Hematopoietic multipotent progenitor cell treated with erythropoietin and hydrocortisone succinate and interleukin-3 and kit ligand, for 17 days (in vitro differentiated cells): ENCODE measurements around the gene HS3ST2.
"Not testable (repeated sequence)": the region's sequence is repeated elsewhere in the genome, so short reads cannot be mapped to it uniquely, and the experiment has no call there.

Experiments used
- DNase-seq: peaks from one replicate; pipeline ENCODE4 v3.0.0-alpha.2; 2015; ENCODE audit warnings: low spot score

Gene HS3ST2

GRCh38 chr16:22813223-22813947 is 577 bp upstream of the HS3ST2 start:
- DNase-seq: no peak

GRCh38 chr16:22814711-22815105 is 746 bp downstream of the HS3ST2 start:
- no peak for DNase-seq

DNA sequence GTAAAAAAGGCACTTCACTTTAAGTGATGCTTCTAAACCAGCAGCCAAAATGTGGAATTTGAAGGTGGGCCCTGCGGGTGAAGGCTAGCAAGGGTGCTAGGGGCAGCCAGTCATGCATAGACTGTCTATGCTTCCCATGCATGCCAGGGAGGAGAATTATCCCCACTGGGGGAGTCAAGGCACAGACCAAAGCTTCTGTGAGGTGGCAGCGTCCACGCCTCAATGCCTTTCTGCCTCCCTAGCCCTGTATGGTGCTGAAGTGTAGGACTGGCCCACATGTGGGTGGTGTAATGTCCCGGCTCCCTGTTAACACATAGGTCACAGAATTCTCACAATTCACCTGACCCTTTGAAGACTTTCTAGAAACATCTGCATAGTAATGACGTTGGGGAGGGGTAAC is 1.9 kb downstream of the HS3ST2 start:
- DNase-seq: no peak

DNA sequence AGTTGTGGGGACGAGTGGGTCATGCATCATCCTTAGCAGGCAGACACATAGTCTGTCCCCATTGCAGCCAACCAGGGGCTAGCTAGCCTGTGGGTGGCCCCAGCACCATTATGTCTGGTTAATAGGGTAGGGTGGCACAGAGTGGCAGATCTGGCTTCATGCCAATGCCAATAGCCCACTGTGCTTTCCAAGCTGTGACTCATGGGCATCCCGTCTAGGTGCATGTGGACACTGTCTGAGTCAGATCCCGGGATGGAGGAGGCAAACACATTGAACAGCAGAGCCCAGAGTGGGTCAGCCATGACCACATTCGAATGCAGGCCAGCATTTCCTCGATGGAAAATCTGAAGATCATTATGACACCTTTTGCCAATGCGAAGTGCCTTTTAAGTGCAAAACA is 2.5 kb downstream of the HS3ST2 start:
- no peak for DNase-seq

DNA sequence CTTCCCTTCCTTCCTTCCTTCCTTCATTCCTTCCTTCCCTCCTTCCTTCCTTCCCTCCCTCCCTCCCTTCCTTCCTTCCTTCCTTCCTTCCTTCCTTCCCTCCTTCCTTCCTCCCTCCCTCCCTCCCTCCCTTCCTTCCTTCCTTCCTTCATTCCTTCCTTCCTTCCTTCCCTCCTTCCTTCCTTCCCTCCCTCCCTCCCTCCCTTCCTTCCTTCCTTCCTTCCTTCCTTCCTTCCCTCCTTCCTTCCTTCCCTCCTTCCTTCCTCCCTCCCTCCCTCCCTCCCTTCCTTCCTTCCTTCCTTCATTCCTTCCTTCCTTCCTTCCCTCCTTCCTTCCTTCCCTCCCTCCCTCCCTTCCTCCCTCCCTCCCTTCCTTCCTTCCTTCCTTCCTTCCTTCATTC is 4.8 kb downstream of the HS3ST2 start:
- DNase-seq: not testable (repeated sequence)

DNA sequence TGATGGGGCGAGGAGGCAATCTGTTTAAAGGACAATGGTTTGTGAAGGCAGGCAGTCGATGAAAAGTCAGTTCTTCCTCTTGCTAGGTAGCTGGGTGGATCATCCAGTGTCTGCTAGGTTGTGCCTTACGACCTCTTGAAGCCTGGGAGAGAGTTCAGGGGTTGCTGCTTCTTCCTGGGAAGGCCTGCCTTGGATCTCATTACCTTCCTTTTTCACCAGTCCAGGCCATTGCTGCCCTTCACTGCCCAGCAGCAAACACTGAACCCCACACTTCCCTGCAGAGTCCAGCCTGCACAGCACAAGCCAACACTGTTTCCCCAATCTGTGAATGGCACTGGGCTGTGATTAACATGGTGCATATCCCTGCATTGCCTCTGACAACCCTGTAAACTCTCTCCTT is 24.7 kb downstream of the HS3ST2 start:
- DNase-seq: no peak

GRCh38 chr16:22842031-22842430 is 28.1 kb downstream of the HS3ST2 start:
- not testable (repeated sequence) for DNase-seq

DNA sequence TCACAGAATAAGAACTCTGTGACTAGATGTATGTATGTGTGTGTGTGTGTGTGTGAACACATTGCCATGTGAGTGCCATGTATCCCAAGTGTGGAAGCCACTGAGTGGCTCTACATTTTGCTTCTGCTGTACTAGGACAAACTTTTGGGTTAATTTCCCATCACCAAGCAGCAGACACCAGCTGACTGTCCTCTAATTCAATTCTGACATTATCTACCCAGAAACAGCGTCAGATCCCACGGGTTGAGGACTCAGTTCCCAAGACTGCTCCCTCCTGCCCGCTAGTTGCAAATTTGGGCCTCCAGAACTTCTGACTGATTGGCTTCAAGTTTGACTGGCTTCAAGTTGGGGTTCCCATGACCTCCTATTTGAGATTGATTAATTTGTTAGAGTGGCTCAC is 29.2 kb downstream of the HS3ST2 start:
- no peak for DNase-seq

GRCh38 chr16:22843856-22844255 is 29.9 kb downstream of the HS3ST2 start:
- DNase-seq: no peak

- no peak for DNase-seq
Observed at GRCh38 chr16:22844416-22844815, 30.5 kb downstream of the HS3ST2 start.

DNA sequence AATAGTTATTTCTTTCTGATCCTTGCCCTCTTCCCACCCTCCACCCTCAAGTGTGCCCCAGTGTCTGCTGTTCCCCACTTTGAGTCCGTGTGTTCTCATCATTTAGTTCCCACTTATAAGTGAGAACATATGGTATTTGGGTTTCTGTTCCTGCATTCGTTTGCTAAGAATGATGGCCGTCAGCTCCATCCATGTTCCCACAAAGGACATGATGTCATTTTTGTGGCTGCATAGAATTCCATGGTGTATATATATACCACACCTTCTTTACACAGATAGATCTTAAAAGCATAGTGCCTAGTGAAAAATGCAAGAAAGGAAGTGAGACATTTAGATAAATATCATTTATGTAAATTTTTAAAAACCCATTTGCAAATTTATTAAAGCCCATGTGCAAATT is 33.1 kb downstream of the HS3ST2 start:
- DNase-seq: no peak

DNA sequence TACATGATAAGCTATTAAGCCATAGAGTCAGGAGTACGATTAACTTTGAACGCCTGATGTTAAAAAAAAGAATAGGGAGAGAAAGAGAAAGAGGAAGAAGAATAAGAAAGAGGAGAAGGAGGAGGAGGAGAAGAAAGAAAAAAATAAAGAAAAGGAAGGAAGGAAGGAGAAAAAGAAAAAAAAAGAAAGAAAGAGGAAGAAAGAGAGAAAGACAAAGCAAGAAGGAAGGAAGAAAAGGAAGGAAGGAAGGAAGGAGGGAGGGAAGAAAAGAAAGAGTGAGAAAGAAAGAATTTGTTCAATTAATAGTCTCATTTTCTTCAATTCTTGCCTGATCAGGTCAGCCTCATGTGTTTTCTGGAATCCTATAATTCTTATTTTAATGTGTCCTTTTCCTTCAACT is 33.7 kb downstream of the HS3ST2 start:
- DNase-seq: no peak

- no peak for DNase-seq
Observed at GRCh38 chr16:22848451-22848850, 34.5 kb downstream of the HS3ST2 start.

DNA sequence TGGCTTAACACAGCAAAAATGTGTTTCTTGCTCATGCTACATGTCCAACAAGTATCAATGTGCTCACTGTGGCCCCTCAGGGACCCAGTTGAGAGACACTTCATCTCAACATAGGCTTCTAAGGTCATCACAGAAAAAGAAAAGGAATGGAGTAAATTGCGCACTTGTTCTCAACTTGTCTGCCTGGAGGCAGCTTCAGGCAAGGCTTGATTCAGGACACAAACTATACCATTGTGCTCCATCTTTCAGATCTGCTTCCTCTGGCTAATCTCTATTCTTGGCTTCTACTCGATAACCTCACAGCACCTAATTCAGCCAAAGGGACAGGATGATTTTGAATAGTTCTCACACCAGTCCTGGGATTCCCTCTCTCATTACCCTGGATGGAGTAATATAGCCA is 35.6 kb downstream of the HS3ST2 start:
- DNase-seq: no peak

- DNase-seq: no peak
Observed at GRCh38 chr16:22855231-22855630, 41.3 kb downstream of the HS3ST2 start.

GRCh38 chr16:22857296-22858025 is 43.5 kb downstream of the HS3ST2 start:
- DNase-seq: no peak

DNA sequence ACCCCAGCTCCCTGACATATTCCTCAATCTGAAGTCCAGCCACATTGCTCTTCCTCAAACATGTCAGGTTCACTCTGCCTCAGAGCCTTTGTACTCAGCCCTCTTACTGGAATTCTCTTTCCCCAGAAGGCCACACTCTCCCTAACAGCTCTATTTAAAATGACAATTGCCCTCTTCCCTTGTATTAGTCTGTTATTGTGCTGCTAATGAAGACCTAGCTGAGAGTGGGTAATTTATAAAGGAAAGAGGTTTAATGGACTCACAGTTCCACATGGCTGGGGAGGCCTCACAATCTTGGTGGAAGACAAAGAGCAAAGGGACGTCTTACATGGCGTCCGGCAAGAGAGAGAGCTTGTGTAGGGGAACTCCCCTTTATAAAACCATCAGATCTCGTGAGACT is 46.0 kb downstream of the HS3ST2 start:
- no peak for DNase-seq

GRCh38 chr16:22861580-22861979 is 47.6 kb downstream of the HS3ST2 start:
- no peak for DNase-seq

DNA sequence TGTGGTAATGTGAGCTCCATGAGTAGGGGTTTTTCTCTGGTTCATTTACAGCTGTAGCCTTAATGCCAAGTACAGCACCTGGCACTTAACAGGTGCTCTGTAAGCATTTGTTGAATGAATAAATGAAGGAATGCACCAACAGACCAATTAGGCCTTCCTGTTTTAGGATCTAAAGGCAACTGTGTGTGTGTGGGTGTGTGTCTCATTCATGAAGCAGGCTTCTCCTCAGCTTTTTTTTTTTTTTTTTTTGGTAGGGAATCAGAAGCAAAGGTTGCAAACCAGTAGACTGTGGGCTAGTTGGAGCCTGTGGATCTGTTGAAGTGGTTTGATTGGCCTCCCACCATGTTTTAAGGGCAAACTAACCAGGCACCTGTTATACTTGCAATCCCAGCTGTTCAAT is 48.1 kb downstream of the HS3ST2 start:
- no peak for DNase-seq

GRCh38 chr16:22864375-22864774 is 50.4 kb downstream of the HS3ST2 start:
- DNase-seq: no peak

DNA sequence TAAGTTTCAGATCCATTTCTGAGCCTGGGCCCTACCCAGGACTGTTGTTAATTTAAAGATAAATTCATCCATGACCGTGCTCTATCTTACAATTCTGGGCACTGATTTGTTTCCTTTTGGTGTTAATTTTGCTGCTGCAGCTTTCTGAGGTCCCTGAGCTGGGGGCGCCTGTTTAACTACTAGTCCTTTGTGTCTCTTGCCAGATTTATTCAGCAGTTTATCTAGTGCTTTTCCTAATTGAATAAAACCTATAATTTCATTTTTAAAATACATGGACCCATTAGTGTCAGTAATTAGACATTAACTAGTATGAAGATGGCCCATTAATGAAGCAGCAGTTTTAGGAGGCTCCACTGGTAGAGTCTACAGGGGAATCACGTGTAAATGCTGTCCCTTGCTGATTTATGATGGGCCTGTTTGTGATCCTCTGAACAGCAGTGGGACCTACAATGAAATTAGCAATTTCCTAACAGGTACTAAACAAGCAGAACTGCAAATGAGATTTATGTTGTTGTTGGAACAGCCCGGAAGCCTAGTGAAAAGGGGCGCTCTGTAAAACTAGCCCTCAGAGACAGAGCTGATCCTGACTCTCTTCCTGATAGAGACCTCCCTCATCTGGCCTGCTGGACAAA is 54.7 kb downstream of the HS3ST2 start:
- no peak for DNase-seq

DNA sequence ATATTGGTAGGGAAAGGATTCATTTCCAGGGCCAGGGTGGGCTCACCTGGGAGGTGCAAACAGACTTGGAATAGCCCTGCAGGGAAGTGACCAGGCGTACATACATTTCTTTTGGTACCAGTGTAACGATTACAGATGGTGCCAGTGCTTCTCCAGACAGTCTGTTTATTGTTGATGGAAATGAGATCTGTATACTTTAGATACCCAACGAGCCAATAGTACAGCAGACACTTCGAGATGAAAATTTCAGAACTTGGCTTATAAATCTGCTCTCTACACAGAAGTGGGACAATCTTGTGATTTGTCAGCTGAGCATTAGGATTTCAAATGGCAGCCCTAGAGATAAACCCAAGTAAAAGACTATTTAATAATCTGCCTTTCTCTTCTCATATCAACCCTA is 57.9 kb downstream of the HS3ST2 start:
- DNase-seq: no peak

GRCh38 chr16:22874394-22874793 is 60.4 kb downstream of the HS3ST2 start:
- no peak for DNase-seq
